Measurements from ENCODE around the gene PARS2. TPM values are rescaled to one million over a fixed set of nuclear protein-coding genes. Genes with fewer than 3 reads are reported as not detected.
A peak's percentile ranks its signal among the peaks of the same experiment; 100 is the strongest.

The PARS2 gene
- polyA plus RNA-seq, 12 donors, result 3.6 to 5.4 (median 4.6) TPM; not detected in 2

DNA sequence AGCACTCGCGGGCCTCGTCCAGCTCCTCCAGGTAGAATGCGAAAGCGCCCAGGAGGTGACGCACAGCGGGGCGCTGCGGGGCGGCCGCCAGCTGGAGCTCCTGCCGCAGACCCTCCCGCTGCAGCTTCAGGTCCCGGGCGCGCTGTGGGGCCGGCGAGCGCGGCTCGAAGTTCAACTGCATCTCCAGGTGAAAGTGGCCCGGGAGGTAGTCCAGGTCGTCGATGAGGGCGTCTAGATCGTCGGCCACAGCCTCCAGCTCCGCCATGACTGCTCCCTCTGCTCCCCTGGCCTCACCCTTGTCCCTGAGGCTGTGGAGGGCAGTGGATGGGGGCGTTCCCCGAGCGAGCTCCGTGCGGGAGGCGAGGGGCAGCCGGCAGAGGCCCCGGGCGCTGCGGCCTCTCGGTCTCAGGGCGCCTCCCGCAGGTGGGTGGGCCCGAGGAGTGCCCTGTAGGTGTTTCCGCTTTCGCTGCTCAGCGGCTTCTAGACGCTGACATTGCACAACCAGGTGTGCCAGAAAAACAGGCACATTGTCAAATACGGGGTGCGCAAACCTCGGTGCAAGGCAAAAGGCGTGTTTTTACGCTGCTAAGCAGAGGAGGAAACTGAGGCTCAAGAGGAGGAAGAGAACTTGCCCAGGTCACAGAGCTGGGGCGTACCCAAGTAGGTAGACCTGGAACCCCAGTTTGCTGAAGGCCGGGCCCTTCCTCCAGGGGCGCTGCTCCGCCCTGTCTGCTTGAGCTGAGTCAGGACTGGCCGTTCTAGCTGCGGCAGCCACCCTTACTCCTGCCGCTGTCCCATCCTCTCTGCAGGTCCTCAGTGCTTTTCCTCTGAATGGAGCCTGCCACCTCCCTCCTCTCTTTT lies 36.8 kb upstream of the PARS2 start, which contains the start of gene TTC22:
Gene TTC22 (minus strand): TSS at position 425 of the 861 bp plus-strand sequence. CDS start 160 bp downstream, at position 265.
- no peak for DNase-seq

DNA sequence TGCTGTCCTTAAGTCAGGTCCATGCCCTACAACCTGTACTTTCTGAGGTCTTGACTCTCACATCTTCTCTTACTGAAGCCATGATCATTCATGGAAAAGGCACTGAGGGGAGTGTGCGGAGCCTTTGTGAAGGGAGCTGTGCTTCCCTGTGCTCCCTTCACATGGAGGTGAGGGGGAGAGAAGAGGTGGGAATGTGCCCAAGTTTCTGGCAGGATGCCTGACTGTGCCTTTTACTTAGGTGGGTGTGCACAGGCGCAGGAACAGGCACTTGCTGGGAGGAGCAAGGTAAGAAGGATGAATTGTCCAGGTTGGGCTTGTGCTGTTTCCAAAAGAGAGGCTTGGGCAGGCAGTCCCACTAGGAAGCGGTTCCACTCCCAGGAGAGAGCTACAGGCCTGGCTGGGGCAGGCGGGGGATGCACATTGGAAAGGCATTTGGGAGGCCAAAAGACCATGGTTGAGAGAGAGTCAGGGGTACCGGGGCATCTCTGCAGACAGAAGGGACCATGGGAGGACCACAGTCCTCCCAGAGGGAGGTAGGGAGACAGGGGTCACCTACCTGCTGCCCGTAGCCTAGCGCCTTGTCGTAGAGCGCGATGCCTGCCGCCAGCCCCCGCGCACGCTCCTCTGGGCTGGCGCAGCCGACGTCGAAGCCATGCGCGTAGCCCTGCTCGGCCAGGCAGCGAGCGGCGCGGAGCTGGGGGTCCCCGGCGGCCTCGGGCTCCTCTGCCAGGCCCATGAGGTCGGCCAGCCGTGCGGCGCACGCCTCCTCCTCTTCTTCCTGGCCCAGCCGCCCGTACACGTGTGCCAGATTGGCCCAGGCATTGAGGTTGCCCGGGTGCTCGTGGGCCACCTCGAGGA lies 35.9 kb upstream of the PARS2 start:
- DNase-seq, result no peak

DNA sequence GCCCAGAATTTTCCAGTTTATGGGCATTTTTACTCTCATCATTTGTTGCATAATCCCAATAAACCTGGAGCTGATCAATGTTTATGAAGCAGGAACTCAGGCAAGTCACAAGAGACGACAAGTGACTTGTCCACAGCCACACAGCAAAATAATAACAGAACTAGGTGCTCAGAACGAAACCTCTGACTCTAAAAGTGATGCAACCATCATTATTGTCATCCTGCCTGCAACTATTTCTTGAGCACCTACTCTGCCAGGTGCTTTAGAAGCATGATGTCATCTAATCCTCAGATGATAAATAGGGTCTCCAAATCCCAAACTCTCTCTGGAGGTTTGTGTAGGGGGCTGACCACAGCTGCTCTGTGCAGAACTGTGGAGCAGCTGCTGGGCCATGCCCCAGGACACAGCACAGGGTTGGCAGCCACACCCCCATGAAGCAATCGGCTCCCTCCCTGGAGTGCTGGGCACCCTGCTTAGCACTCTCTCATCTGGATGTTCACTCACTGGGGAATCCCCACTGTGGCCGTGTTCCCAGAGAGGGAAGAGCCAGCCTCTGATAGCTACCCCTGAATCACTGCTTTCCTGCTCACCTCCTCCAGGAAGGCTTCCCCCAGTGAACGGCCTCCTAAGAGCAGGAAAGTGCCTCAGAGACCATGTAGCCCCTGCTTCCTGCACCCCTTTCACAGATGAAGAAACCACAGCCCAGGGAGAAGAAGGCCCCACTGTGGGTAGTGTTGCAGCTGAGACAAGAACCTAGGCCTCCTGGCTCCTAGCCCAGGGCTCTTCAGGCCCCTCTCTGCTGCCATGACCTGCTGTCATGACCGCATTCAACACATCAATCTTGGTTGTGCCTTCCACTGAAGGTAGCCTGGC lies 34.7 kb upstream of the PARS2 start:
- DNase-seq, result no peak

- no peak for DNase-seq
These were observed 33.9 kb upstream of the PARS2 start for GRCh38 chr1:54798206-54798605.

DNA sequence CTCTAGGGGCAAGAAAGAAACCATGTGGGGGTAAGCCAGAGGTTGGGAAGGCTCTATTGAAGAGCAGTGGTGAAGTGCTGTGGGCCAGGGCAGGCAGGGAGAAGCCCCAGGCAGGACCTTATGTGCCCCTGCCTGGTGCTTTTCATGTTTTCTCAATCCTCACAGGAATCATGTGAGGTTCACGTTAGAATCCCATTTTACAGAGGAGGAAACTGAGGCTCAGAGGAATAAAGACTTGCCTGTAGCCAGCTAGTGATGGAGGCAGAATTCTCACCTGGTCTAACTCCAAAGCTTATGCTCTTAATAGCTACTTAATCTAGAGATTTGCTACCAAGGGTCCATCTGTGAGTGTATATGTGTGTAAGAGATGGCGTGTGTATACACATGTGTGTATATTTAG lies 32.6 kb upstream of the PARS2 start:
- no peak for DNase-seq

- no peak for DNase-seq
These were observed 31.6 kb upstream of the PARS2 start for GRCh38 chr1:54795841-54796468.

DNA sequence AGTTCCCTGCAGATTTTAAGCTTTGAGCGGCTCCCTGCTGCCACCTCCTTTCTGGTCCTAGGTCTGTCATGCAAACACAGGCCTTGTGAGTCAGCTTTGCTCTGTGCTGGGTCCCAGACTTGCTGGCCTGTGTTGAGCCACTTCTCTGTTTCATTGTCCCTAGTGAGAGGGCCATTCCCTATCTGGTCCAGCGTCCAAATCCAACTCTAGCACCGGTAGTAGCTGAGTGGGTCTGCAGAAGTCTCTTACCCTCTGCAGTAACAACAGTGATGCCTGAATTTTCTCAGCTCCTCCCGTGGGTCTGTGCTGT lies 31.0 kb upstream of the PARS2 start:
- DNase-seq, result no peak

DNA sequence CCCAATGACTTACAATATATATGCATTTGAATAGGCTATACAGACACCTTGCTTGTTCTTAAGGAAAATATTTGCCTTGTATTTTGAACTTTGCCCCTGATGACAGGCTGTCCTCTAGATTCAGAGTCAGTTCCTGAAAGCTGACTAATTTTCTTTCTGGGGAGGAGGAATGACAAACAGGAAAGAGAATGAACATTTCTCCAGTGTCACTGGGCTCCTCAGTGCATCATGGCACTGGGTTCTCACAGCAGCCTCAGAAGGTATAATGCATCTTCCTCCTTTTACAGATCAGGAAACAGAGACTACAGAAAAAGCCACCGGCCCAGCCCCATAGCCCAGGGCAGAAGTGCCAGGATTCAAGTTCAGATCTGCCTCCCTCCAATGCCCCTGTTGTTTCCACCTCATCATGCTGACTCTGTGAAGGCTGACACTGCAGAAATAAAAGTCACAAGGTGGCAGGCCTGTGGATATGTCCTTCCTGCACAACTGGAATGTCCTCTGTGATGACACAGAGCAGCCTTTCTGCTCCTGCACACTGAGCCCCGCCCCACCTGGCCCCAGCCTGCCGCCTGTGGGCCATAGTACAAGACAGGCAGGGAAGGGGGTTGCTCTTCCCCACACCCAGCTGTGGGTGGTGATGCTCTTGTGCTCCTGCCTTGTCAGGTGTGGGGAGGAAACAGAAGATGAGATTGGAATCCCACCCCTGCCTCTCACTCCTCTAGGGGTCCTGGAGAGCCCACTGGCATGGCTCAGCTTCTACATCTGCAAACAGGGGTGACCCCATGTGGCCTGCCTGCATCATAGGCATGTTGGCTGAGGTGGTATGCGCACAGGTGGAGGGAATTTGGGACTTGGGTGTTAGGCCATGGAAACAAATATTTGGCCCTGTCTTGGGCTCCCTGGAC lies 30.4 kb upstream of the PARS2 start:
- no peak for DNase-seq

DNA sequence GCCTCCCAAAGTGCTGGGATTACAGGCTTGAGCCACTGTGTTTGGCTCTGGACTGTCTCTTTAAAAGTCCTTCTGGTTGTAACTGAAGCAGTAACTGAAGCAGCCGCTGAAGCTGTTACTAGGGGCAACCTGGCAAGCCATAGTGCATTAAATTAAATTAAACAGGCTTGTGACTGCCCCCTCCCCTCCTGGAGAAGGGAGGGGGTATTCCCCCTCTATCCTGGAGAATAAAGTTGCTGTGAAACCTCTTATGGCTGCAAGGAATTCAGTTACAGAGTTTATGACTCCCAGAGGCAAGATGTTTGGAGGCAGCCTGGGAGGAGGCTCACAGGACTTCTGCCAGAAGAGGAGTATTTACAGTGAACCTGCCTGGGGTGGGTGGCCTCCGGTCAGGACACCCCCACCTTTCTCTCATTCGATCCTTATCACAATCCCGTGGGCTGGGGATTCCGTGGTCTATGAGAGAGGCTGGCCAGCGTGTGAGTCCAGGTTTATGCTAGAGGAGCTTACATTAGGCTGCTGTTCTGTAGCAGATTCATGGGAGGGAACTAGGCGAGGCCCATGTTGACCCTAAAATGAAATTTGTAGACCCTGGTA lies 28.5 kb upstream of the PARS2 start:
- peak; percentile 51 for DNase-seq

DNA sequence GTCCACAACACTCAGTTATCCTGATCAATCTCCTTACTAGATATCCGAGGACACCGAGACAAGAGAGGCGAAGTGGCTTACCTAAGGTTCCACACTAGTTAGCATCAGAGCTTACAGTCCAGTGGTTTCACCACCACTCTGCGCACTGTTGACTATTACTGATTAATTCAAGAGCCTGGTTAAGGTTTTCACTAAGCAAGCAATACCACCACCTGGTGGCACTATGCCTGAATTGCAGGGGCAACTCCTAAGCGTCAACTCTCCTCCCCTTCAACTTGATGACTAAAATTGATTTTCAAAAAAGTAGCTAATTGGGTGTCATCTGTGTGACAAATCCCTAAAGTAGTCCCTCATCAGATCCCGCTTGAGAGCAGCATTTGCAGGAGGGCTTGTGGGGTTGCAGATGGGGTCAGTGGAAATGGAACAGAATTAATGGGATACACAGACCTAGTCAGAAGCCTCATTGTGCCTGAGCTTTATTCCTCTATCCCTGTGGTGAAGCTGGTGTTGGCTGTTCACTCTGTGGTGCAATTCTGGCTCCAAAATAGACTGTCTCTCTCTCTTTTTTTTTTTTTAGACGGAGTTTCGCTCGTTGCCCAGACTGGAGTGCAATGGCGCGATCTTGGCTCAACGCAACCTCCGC lies 27.7 kb upstream of the PARS2 start:
- DNase-seq, result no peak

DNA sequence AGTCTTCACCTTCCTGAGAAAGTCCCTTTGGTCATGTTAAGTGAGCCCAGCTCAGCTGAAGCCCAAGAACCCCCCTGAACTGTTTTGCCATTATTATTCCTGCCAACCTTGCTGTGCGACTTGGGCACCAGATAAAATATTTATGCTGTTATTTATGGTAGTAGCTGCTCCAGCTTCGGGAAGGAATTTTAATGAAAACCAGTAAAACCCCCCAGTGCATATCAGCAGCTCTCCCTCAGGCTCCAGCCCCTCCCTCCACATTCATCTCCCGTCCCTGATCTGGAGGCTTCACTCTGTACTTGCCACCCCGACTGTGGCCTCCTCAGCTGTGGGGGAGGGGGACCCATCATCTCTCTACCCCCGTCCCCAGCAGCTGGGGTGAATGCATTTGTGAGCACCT lies 24.1 kb upstream of the PARS2 start:
- no peak for DNase-seq

- DNase-seq, result no peak
These were observed 23.3 kb upstream of the PARS2 start for GRCh38 chr1:54787604-54788003.

GRCh38 chr1:54786778-54787177 lies 22.5 kb upstream of the PARS2 start:
- DNase-seq, result no peak

- DNase-seq, result no peak
These were observed 19.7 kb upstream of the PARS2 start for GRCh38 chr1:54784066-54784465.

- DNase-seq, result no peak
These were observed 18.3 kb upstream of the PARS2 start for GRCh38 chr1:54782588-54782987.

- no peak for DNase-seq
These were observed 17.8 kb upstream of the PARS2 start for GRCh38 chr1:54782156-54782555.

DNA sequence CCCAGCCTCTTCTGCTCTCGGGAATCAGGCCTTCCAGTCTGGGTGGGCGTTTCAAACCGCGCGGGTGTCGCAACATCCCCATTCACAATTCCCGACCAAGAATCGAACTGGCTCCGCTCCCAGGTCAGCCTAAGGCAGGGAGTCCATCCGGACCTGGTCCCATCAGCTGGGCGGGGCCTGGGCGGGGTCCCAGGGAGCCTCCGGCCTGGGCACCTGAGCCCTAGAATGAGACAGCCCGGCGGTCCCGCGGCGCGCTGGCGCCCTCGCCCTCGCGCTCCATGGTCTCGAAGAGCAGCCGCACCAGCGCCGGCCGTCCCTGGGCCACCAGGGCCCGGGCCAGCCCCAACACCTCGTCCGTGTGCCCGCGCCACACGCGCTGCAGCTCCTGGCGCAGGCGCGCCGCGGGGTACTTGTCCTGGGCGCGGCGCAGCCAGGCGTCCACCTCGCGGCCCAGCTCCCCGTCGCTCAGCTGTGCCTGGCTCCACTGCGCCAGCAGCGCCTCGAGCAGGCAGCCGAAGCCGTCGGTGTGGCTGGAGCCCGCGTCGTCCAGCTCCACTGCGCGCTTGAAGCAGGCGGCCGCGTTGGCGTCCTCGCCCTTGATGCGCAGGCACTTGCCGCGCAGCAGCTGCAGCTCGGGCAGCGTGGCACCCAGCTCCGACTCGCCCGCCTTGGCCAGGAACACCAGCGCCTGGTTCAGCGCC lies 16.9 kb upstream of the PARS2 start:
- DNase-seq, result no peak

GRCh38 chr1:54777431-54777830 lies 13.1 kb upstream of the PARS2 start:
- DNase-seq, result no peak

DNA sequence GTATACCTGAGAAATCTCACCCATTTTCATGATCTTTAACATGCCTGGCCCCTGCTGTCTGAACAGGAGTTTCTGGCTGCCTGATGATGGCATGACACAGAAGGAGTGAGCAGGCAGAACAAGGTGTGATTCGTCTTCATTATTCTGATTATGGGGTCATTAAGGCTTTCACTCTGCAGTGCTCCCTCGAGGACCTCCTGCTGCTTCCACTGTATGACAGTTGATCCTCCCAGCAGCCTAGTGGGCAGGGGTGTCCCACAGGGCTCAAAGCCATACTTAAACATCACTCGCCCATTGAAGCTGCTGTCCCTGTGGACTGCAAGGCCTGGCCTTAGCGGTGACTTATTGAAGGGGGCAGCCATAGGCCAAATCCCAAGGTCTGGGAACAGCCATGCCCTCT lies 12.7 kb upstream of the PARS2 start:
- no peak for DNase-seq
